Measurements from ENCODE around the gene SULF2. TPM values are rescaled to one million over a fixed set of nuclear protein-coding genes. Genes with fewer than 3 reads are reported as not detected.

SULF2 gene
- total RNA-seq, 2 experiments from 2014 or later, result 0.96 to 1.3 TPM

DNA sequence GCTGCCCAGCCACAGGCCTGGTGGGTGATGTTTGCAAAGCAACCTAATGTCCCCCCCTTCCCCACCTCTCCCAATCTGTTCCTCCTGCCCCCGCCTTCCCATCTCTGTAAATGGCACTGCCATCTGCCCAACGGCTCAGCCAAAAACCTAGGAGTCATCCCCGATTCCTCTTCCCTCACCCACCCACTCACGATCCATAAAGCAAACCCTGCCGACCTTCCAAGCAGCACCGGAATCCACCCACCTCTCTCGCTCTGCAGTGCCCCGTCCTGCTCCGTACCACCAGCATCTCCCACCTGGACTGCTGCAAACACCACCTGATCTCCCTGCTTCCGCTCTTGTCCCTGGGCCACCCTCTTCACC is 37.6 kb downstream of the SULF2 start:
- no peak overlapping the region for H3K4me3 Mint-ChIP-seq
- intact Hi-C loops (cut with micrococcal nuclease), result no loop called here
- CTCF ChIA-PET, result no interaction called here
- no peak overlapping the region for H3K27ac Mint-ChIP-seq
- no peaks in the 10 kb centered on the region for H3K9me3 Mint-ChIP-seq
- H3K36me3 Mint-ChIP-seq (ENCODE audit: low read depth), result no peaks in the 10 kb centered on the region
- DNase-seq, result no peak
- no peaks in the 10 kb centered on the region for H3K27me3 Mint-ChIP-seq (ENCODE audit: low read depth)
- peaks cover 14% of the 10 kb centered on the region for H3K4me1 Mint-ChIP-seq (ENCODE audit: low read depth)

DNA sequence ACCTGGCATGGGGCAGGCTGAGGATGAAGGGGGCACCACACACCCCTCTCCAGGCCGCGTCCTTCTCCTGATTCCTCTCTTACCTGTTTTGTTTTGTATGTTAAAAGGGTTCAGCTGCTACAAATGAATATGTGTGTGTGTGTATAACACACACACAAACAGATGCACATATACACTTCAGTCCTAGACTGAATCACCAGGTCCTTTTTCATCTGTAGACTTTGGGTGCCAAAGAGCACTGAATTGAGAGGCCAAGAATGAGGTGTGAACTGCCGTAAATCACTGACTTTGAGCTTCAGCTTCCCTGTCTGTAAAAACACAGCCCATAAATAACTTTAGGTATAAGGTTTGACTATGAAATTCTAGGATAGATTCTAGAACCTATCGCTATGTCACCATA is 40.5 kb downstream of the SULF2 start:
- no peak overlapping the region for H3K27ac Mint-ChIP-seq
- CTCF ChIA-PET, result interaction anchor here (0.6 kb wide), 1 partner anchor 80 kb away, joined by 3 read pairs; no protein-coding TSS in a partner anchor
- no peaks in the 10 kb centered on the region for H3K36me3 Mint-ChIP-seq (ENCODE audit: low read depth)

DNA sequence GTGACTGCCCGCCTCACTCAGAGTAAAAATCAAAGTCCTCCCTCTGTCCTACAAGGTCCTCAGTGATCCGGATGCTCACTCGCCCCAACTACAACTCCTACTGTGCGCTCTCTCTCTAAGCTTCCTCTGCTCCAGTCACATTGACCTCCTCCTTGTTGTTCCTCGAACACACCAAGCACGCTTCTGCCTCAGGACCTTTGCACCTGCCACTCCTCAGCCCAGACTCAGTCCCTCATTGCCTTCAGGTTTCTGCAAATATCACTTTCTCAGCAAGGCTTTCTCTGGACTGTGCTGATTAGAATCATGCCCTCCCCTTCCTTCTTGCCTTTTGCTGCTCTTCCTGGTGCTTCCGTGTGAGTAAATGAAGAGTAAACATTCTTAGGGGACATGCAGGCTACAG is 41.6 kb downstream of the SULF2 start:
- DNase-seq, result no peak
- no peak overlapping the region for H3K27ac Mint-ChIP-seq
- H3K36me3 Mint-ChIP-seq (ENCODE audit: low read depth), result no peaks in the 10 kb centered on the region
- intact Hi-C loops (cut with micrococcal nuclease), result no loop called here
- CTCF ChIA-PET, result no interaction called here
- H3K27me3 Mint-ChIP-seq (ENCODE audit: low read depth), result peaks cover 2% of the 10 kb centered on the region
- no peaks in the 10 kb centered on the region for H3K9me3 Mint-ChIP-seq
- peaks cover 10% of the 10 kb centered on the region for H3K4me1 Mint-ChIP-seq (ENCODE audit: low read depth)
- no peak overlapping the region for H3K4me3 Mint-ChIP-seq

More for the DNA sequence above, 40.5 kb downstream of the SULF2 start:
- intact Hi-C loops (cut with micrococcal nuclease), result no loop called here
- peaks cover 14% of the 10 kb centered on the region for H3K4me1 Mint-ChIP-seq (ENCODE audit: low read depth)
- no peak for DNase-seq
- H3K4me3 Mint-ChIP-seq, result no peak overlapping the region
- no peaks in the 10 kb centered on the region for H3K9me3 Mint-ChIP-seq
- H3K27me3 Mint-ChIP-seq (ENCODE audit: low read depth), result peaks cover 2% of the 10 kb centered on the region

DNA sequence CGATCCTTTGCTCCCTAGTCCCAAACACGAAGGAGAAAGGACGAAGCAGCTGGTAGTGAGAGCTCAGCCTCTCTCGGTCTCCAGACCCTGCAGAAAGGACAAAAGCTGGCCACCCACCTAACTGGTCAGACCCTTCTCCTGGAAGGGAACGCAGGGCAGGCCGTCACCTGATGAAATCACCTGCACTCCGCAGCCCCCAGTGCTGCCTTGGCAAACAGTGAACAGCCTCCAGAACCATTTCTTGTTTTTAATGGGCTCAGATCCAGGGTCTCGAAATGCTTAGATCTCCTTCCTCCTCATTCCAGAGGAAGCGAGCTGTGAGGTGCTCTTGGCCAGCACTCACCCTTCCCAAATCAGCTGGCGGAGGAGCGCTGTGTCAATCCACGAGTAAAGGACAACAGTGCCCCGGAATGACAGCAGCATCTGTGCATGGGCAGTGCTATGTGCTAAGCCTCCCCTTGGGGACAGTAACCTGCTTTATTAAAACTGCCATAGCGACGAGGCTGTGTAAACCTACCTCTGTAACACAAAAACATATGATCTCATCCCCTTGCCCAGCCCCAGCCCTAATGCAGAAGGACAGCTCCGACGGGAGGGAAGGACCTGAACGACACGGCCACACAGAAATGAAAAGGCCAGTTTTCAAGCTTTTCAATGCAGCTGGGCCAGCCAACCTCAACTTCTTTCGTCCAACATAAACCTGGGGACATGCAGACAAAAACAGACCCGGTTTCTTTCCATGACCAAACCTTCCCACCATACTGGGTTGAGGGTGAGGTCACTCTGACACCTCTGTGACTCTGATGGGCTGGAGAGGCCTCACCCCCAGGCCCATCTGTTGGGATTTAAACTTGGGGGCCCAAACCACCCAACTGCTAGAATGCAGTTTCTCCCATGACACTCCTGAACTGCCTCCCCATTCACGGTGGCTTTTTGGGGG is 43.3 kb downstream of the SULF2 start:
- Mint-ChIP-seq H3K4me1 (ENCODE audit: low read depth) (no peaks in the 10 kb centered on the region), H3K27me3 (ENCODE audit: low read depth) (peaks cover 2% of the 10 kb centered on the region), H3K27ac (no peak overlapping the region), H3K9me3 (no peaks in the 10 kb centered on the region), H3K36me3 (ENCODE audit: low read depth) (no peaks in the 10 kb centered on the region), H3K4me3 (no peak overlapping the region)
- CTCF ChIA-PET, result no interaction called here
- DNase-seq, result no peak
- intact Hi-C loops (cut with micrococcal nuclease), result no loop called here

DNA sequence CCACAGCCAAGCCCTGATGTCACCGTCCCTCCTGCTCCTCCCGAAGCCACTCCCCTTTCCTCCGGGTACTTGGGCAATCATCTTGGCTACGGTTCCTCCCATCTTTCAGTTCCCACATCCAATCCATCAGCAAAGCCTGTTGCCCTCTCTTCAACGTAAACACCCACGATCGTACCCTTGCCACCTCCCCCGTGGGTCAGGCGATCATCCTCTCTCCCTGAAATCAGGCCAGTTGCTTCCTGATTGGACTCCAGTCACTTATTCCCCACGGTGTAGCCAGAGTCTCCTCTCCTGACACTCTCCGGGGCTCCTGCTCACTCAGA is 44.5 kb downstream of the SULF2 start:
- DNase-seq, result no peak
- CTCF ChIA-PET, result no interaction called here
- Mint-ChIP-seq H3K4me1 (ENCODE audit: low read depth) (no peaks in the 10 kb centered on the region), H3K9me3 (no peaks in the 10 kb centered on the region), H3K4me3 (no peak overlapping the region), H3K27me3 (ENCODE audit: low read depth) (peaks cover 2% of the 10 kb centered on the region), H3K36me3 (ENCODE audit: low read depth) (no peaks in the 10 kb centered on the region), H3K27ac (no peak overlapping the region)
- intact Hi-C loops (cut with micrococcal nuclease), result no loop called here

DNA sequence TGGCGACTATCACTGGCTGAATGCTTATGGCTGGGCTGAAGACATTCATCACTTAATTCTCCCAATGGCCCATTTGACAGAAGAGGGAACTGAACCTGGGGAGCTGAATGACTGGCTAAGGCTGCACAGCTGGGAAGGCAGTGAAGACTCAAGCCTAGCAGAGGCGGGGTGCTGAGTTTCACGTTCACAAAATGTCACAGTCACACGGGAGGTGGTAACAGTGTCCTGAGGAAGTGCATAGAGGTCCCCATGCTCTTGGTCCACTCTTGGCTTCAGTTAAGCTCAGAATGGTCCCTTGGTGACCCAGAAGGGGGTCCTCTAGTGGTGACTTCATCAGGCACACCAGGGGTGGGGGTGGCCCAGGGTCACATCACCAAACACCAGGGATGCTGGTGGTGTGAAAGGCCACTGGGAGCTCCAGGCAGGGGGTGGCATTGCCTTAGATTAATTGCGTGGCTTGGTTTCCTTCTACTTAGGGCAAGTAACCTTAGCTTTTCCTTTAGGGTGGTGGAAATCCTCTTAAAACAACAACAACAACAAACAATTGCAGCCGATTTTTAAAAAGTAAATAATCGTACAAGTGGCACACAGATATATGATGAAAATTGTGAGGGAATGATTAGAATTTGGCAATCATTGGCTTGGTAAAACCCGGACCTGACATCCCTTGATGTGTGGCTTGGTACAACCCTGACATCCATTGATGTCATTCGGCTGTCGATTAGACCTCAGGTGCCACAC is 45.0 kb downstream of the SULF2 start:
- Mint-ChIP-seq H3K27ac (no peak overlapping the region), H3K9me3 (no peaks in the 10 kb centered on the region), H3K4me3 (no peak overlapping the region), H3K27me3 (ENCODE audit: low read depth) (peaks cover 2% of the 10 kb centered on the region), H3K4me1 (ENCODE audit: low read depth) (no peaks in the 10 kb centered on the region), H3K36me3 (ENCODE audit: low read depth) (no peaks in the 10 kb centered on the region)
- intact Hi-C loops (cut with micrococcal nuclease), result no loop called here
- CTCF ChIA-PET, result no interaction called here
- DNase-seq, result no peak

DNA sequence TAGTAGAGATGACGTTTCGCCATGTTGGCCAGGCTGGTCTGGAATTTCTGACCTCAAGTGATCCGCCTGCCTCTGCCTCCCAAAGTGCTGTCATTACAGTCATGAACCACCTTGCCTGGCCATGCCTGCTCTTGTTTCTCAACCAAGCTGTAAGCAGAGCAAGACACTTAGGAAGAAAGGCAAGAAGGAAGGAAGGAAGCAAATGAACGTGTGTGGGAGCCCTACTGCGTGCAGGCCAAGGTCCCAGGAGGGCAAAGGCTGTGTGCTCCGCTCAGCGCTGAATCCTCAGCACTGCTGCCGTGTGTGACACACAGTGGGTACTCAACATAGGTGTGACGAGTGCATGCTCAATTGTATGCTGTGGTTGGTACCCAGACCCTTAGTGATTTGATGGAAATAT is 47.4 kb downstream of the SULF2 start:
- Mint-ChIP-seq H3K27me3 (ENCODE audit: low read depth) (peaks cover 2% of the 10 kb centered on the region), H3K4me1 (ENCODE audit: low read depth) (no peaks in the 10 kb centered on the region), H3K27ac (no peak overlapping the region), H3K9me3 (no peaks in the 10 kb centered on the region), H3K36me3 (ENCODE audit: low read depth) (no peaks in the 10 kb centered on the region), H3K4me3 (no peak overlapping the region)
- CTCF ChIA-PET, result no interaction called here
- intact Hi-C loops (cut with micrococcal nuclease), result no loop called here
- no peak for DNase-seq

DNA sequence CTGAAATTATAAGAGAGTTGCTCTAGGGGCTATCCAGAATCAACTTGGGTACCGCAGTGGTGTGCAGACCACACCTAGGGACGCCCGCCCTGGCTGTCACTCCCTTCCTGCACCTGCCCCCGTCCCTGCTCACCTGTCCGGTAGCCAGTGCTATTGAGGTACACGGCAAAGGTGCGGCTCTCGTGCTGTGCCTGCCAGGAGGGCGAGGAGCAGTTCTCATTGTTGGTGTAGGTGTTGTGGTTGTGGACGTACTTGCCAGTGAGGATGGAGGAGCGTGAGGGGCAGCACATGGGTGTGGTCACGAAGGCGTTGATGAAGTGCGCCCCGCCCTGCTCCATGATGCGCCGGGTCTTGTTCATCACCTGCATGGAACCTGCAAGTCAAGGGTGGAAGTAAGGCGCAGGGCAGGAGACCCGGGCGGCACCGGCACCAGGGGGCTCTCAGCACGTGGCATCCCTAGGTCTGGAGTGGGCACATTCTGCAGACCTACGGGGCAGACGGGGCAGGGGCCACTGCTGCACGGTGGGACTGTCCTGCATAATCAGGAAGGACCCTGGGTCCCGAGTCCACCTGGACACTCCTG is 48.6 kb downstream of the SULF2 start:
- CTCF ChIA-PET, result no interaction called here
- Mint-ChIP-seq H3K27ac (no peak overlapping the region), H3K4me1 (ENCODE audit: low read depth) (no peaks in the 10 kb centered on the region), H3K4me3 (no peak overlapping the region), H3K36me3 (ENCODE audit: low read depth) (no peaks in the 10 kb centered on the region), H3K9me3 (no peaks in the 10 kb centered on the region), H3K27me3 (ENCODE audit: low read depth) (peaks cover 2% of the 10 kb centered on the region)
- DNase-seq, result no peak
- intact Hi-C loops (cut with micrococcal nuclease), result no loop called here

DNA sequence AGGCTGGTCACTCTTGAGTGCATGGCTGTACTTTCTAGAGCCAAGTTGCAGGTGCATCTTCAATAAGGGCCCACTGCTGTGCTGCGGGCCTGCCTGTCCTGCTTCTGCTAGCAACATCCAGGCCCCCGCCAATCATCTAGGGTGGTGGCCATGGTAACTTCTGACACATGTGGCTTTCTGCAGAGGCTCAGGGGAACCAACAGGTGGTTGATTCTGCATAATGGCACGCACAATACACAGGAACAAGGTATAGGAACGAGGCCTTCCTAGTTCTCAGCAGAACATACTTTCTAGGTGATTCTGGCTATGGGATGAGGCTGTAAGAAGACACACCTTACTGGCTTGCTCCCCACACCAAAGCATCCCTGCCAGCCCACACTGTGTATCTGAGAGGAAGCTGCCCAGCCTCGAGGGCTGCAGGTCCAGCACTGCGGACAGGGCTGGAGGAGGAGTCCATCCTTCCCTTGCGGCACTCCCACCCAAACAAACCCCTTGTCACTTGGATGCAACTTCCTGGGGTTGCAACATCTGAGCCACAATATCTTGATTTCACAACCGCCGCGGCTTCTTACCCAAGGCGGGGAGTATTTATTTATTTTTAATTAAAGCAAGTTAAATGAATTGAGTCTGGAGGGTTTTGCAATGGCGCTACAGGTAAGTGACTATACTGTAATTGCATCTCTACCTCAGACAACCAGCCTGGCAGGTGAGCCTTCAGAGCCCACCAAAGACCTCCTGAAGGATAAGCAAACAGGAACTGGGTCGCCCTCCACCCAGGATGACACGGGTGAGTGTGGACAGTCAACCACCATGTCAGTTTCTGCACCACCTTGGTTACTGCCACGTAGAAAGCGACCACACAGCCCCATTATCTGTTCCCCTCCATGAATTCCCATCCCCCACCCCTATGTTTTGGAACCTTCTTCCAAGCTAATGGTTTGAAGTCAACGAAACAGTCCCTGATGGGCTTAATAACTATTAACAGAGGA is 49.6 kb downstream of the SULF2 start:
- intact Hi-C loops (cut with micrococcal nuclease), result no loop called here
- DNase-seq, result no peak
- no peak overlapping the region for H3K27ac Mint-ChIP-seq
- CTCF ChIA-PET, result no interaction called here
- H3K36me3 Mint-ChIP-seq (ENCODE audit: low read depth), result no peaks in the 10 kb centered on the region
- H3K9me3 Mint-ChIP-seq, result no peaks in the 10 kb centered on the region
- no peaks in the 10 kb centered on the region for H3K4me1 Mint-ChIP-seq (ENCODE audit: low read depth)
- no peaks in the 10 kb centered on the region for H3K27me3 Mint-ChIP-seq (ENCODE audit: low read depth)
- no peak overlapping the region for H3K4me3 Mint-ChIP-seq

DNA sequence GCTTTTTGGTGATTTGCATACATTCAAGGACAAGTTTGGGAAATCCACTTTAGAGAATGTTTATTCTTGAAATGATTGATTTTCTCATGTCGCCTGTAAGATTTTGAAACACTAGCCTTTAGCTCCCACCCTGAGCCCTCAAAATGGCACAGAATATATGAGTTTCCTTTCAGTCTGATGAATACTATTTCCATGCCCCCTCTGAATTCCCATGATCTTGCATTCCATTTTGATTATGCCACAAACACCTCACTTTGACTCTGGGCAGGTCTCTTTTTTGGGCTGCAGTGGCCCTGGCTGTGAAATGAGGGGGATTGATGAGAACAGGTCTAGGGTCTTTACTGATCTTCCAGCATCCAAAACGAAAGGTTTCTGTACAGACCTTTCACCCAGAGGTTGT is 50.4 kb downstream of the SULF2 start:
- Mint-ChIP-seq H3K27ac (no peak overlapping the region), H3K4me1 (ENCODE audit: low read depth) (no peaks in the 10 kb centered on the region), H3K4me3 (no peak overlapping the region), H3K9me3 (no peaks in the 10 kb centered on the region), H3K36me3 (ENCODE audit: low read depth) (no peaks in the 10 kb centered on the region), H3K27me3 (ENCODE audit: low read depth) (no peaks in the 10 kb centered on the region)
- intact Hi-C loops (cut with micrococcal nuclease), result no loop called here
- no peak for DNase-seq
- CTCF ChIA-PET, result no interaction called here

DNA sequence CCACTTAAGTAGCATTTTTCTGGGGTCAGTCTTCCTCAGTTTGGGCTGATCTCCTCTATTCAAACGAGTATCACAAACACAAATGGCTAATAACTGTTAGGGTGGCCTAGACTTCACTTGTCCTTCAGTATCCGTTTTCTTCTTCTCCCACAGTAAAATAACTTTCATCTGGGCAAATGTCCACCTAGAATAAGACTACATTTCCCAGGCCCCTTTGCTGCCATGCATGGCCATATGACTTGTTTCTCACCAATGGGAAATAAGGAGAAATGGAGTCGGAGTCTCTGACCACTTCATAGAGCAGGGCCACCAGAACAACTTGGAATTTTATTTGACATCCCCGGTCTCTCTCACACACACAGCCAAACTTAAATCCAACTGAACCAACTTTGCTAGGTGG is 51.4 kb downstream of the SULF2 start:
- CTCF ChIA-PET, result no interaction called here
- no peak for DNase-seq
- Mint-ChIP-seq H3K4me3 (no peak overlapping the region), H3K36me3 (ENCODE audit: low read depth) (no peaks in the 10 kb centered on the region), H3K27me3 (ENCODE audit: low read depth) (no peaks in the 10 kb centered on the region), H3K27ac (no peak overlapping the region), H3K4me1 (ENCODE audit: low read depth) (no peaks in the 10 kb centered on the region), H3K9me3 (no peaks in the 10 kb centered on the region)
- intact Hi-C loops (cut with micrococcal nuclease), result no loop called here

DNA sequence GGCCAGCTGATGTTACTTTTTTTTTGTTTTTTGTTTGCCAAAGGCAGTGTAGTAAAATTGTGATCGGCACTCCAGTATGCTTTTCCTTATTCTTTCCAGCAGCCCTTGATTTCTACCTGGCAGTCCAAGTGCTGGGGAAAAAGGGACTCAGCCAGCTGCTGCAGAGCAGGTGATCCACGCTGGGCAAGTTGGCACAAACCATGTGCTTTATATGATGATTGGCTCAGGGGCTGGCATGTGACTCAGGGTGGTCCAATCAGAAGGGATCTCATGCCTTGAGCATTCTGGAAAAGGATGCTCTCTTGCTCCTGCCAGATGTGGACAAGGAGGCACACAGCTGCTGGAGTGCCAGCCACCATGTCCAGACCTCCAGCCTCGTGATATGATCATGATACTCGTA is 54.5 kb downstream of the SULF2 start:
- intact Hi-C loops (cut with micrococcal nuclease), result no loop called here
- Mint-ChIP-seq H3K27ac (no peak overlapping the region), H3K27me3 (ENCODE audit: low read depth) (no peaks in the 10 kb centered on the region), H3K4me3 (no peak overlapping the region), H3K36me3 (ENCODE audit: low read depth) (no peaks in the 10 kb centered on the region), H3K9me3 (no peaks in the 10 kb centered on the region), H3K4me1 (ENCODE audit: low read depth) (peaks cover 18% of the 10 kb centered on the region)
- CTCF ChIA-PET, result no interaction called here
- no peak for DNase-seq

All from activated naive CD4-positive, alpha-beta T cell treated with anti-CD3 and anti-CD28 coated beads for 36 hours (primary cell).